Naive thymus-derived CD4-positive, alpha-beta T cell (primary cell): Measurements from ENCODE around the gene FOXC2. TPM values are rescaled to one million over a fixed set of nuclear protein-coding genes. Genes with fewer than 3 reads are reported as not detected.

ENCODE experiments used
- ATAC-seq: fragments of 150-1000 bp; cut with Tn5 transposase; 2 replicates; pipeline ENCODE4 v1.10.0; 2021; ENCODE audit warnings: mild to moderate bottlenecking, moderate library complexity
- CTCF ChIA-PET: fragments of 350-600 bp; sonication (Branson Sonifier 250); formaldehyde crosslinking; loops from one replicate; lab custom pipeline; 2021; ENCODE audit warnings: antibody characterized with exemption; lab: Charles Lee
- POLR2A ChIA-PET: fragments of 350-600 bp; sonication (Branson Sonifier 250); formaldehyde crosslinking; loops from one replicate; lab custom pipeline; 2021; ENCODE audit warnings: antibody characterized with exemption, inconsistent platforms; lab: Charles Lee
- DNase-seq, 9 donors: peaks; one replicate each; pipeline versions ENCODE4 v3.0.0 to v3.0.0-alpha.2; 2020 to 2022; ENCODE audit warnings: mixed read lengths in 1 of 9
- H3K27ac ChIP-seq: one replicate; pipeline ENCODE4 v1.7.0; 2013; ENCODE audit warnings: mild to moderate bottlenecking, low read depth, low read length, moderate library complexity
- H3K27me3 ChIP-seq, 2 donors: one replicate each; pipeline ENCODE4 v1.7.0; 2013; ENCODE audit warnings: low read length in 2 of 2, mild to moderate bottlenecking in 2 of 2, moderate library complexity in 2 of 2; ENCODE audit not compliant: control insufficient read depth in 2 of 2, insufficient read depth in 2 of 2
- H3K36me3 ChIP-seq, 3 experiments: 1 replicate in 2 of 3; 2 replicates in 1 of 3; pipeline ENCODE4 v1.7.0; 2013; ENCODE audit warnings: low read length in 3 of 3, mild to moderate bottlenecking in 3 of 3, moderate library complexity in 1 of 3; ENCODE audit not compliant: insufficient read depth in 3 of 3, control insufficient read depth in 2 of 3
- H3K4me1 ChIP-seq, 2 donors: one replicate each; pipeline ENCODE4 v1.7.0; 2013; ENCODE audit warnings: low read length in 2 of 2, mild to moderate bottlenecking in 2 of 2, moderate library complexity in 1 of 2; ENCODE audit not compliant: control insufficient read depth in 2 of 2, insufficient read depth in 2 of 2
- H3K4me3 ChIP-seq: 2 replicates; pipeline ENCODE4 v1.7.0; 2013; ENCODE audit warnings: mild to moderate bottlenecking, low read length
- H3K9me3 ChIP-seq, 3 experiments: 1 replicate in 2 of 3; 2 replicates in 1 of 3; pipeline ENCODE4 v1.7.0; 2013; ENCODE audit warnings: low read length in 3 of 3; ENCODE audit not compliant: control insufficient read depth in 2 of 3
- H3K27ac Mint-ChIP-seq, 9 donors: one replicate each; pipeline ENCODE4 v1.8.0; 2020 to 2022; ENCODE audit warnings: mixed read lengths in 9 of 9, mild to moderate bottlenecking in 8 of 9, moderate library complexity in 5 of 9, inconsistent platforms in 2 of 9
- H3K27me3 Mint-ChIP-seq, 5 donors: one replicate each; pipeline ENCODE4 v1.8.0; 2021 to 2022; ENCODE audit warnings: mixed read lengths in 5 of 5, mild to moderate bottlenecking in 1 of 5
- H3K36me3 Mint-ChIP-seq, 5 donors: one replicate each; pipeline ENCODE4 v1.8.0; 2020 to 2022; ENCODE audit warnings: mixed read lengths in 5 of 5, mild to moderate bottlenecking in 3 of 5, inconsistent platforms in 1 of 5
- H3K4me1 Mint-ChIP-seq, 7 donors: one replicate each; pipeline ENCODE4 v1.8.0; 2020 to 2022; ENCODE audit warnings: mixed read lengths in 7 of 7, mild to moderate bottlenecking in 3 of 7, inconsistent platforms in 1 of 7
- H3K4me3 Mint-ChIP-seq, 10 donors: one replicate each; pipeline ENCODE4 v1.8.0; 2020 to 2022; ENCODE audit warnings: mild to moderate bottlenecking in 10 of 10, mixed read lengths in 10 of 10, moderate library complexity in 6 of 10, inconsistent platforms in 2 of 10
- H3K9me3 Mint-ChIP-seq, 11 donors: one replicate each; pipeline ENCODE4 v1.8.0; 2020 to 2022; ENCODE audit warnings: mixed read lengths in 11 of 11, mild to moderate bottlenecking in 4 of 11, inconsistent platforms in 1 of 11, moderate library complexity in 1 of 11
- intact Hi-C, 2 donors: fragments of 100-400 bp; cut with micrococcal nuclease; formaldehyde crosslinking; loops; one replicate each; pipeline ENCODE4 v1.15.1; 2023
- polyA plus RNA-seq, 2 donors: library from polyadenylated mRNA; unstranded; fragments of 300-500 nt; fragmentation: Illumina TruSeq; gene quantifications; one replicate each; pipeline ENCODE4 v1.2.3, GENCODE V29; 2021
- total RNA-seq, 6 experiments: library from RNA in 5 of 6; stranded (reverse) in 5 of 6; gene quantifications; 1 replicate in 5 of 6; 2 replicates in 1 of 6; pipeline ENCODE4 v1.2.3 and lab custom pipeline; 2021 to 2026

Gene FOXC2
- total and polyA plus RNA-seq, 7 experiments from 2014 or later = not detected

- H3K9me3 ChIP-seq = no peaks in the 10 kb centered on the region
- DNase-seq (no peak), ATAC-seq (no peak)
- POLR2A ChIA-PET = no interaction called here
- no peak overlapping the region for H3K4me3 ChIP-seq
- peaks cover 0 to 7% of the 10 kb centered on the region in 2 donors for H3K27me3 ChIP-seq
- H3K4me1 ChIP-seq = peaks cover 0 to under 1% of the 10 kb centered on the region in 2 donors
- Mint-ChIP-seq H3K27me3 (peaks cover 55 to 77% (median 64%) of the 10 kb centered on the region in 5 donors), H3K36me3 (no peaks in the 10 kb centered on the region), H3K27ac (peak overlapping the region in 1 of 9 donors; percentile 47), H3K9me3 (no peaks in the 10 kb centered on the region), H3K4me1 (peaks cover 0 to 17% (median 0%) of the 10 kb centered on the region in 7 donors), H3K4me3 (no peak overlapping the region)
- CTCF ChIA-PET = no interaction called here
- intact Hi-C loops = no loop called here
- no peak overlapping the region for H3K27ac ChIP-seq
- no peaks in the 10 kb centered on the region for H3K36me3 ChIP-seq
Measured at GRCh38 chr16:86570558-86571529, 4.2 kb downstream of the FOXC2 start.

- no peak for DNase-seq
- peaks cover 56 to 84% (median 66%) of the 10 kb centered on the region in 5 donors for H3K27me3 Mint-ChIP-seq
- peaks cover 0 to 18% (median 5%) of the 10 kb centered on the region in 7 donors for H3K4me1 Mint-ChIP-seq
- ChIA-PET POLR2A (no interaction called here), CTCF (no interaction called here)
- Histone ChIP-seq H3K27ac (no peak overlapping the region), H3K27me3 (peaks cover 0 to 10% of the 10 kb centered on the region in 2 donors), H3K4me1 (no peaks in the 10 kb centered on the region), H3K9me3 (no peaks in the 10 kb centered on the region), H3K4me3 (no peak overlapping the region), H3K36me3 (no peaks in the 10 kb centered on the region)
- no peak for ATAC-seq
- no peaks in the 10 kb centered on the region for H3K36me3 Mint-ChIP-seq
- intact Hi-C loops = no loop called here
- H3K27ac Mint-ChIP-seq = peak overlapping the region in 1 of 9 donors; percentile 47
- H3K9me3 Mint-ChIP-seq = no peaks in the 10 kb centered on the region
- no peak overlapping the region for H3K4me3 Mint-ChIP-seq
Measured at GRCh38 chr16:86571530-86571915, 4.9 kb downstream of the FOXC2 start.

- no peak overlapping the region for H3K27ac ChIP-seq
- DNase-seq (no peak), ATAC-seq (no peak)
- no peaks in the 10 kb centered on the region for H3K36me3 ChIP-seq
- no peak overlapping the region for H3K4me3 ChIP-seq
- no peaks in the 10 kb centered on the region for H3K4me1 ChIP-seq
- H3K9me3 Mint-ChIP-seq = no peaks in the 10 kb centered on the region
- peaks cover 0 to 21% (median 5%) of the 10 kb centered on the region in 7 donors for H3K4me1 Mint-ChIP-seq
- H3K4me3 Mint-ChIP-seq = no peak overlapping the region
- no peak overlapping the region for H3K27ac Mint-ChIP-seq
- H3K27me3 ChIP-seq = peaks cover 4 to 11% of the 10 kb centered on the region in 2 donors
- CTCF ChIA-PET = no interaction called here
- no peaks in the 10 kb centered on the region for H3K36me3 Mint-ChIP-seq
- POLR2A ChIA-PET = no interaction called here
- intact Hi-C loops = no loop called here
- H3K9me3 ChIP-seq = no peaks in the 10 kb centered on the region
- H3K27me3 Mint-ChIP-seq = peaks cover 60 to 87% (median 69%) of the 10 kb centered on the region in 5 donors
Measured at GRCh38 chr16:86572041-86572521, 5.5 kb downstream of the FOXC2 start.

- ChIA-PET CTCF (no interaction called here), POLR2A (no interaction called here)
- no peaks in the 10 kb centered on the region for H3K4me1 ChIP-seq
- no peak for DNase-seq
- Mint-ChIP-seq H3K4me1 (peaks cover 0 to 18% (median 5%) of the 10 kb centered on the region in 7 donors), H3K27me3 (peaks cover 65 to 88% (median 71%) of the 10 kb centered on the region in 5 donors), H3K4me3 (no peak overlapping the region), H3K9me3 (no peaks in the 10 kb centered on the region), H3K27ac (no peak overlapping the region), H3K36me3 (no peaks in the 10 kb centered on the region)
- intact Hi-C loops = no loop called here
- no peaks in the 10 kb centered on the region for H3K9me3 ChIP-seq
- peaks cover 4 to 15% of the 10 kb centered on the region in 2 donors for H3K27me3 ChIP-seq
- no peaks in the 10 kb centered on the region for H3K36me3 ChIP-seq
- ATAC-seq = no peak
- H3K27ac ChIP-seq = no peak overlapping the region
- no peak overlapping the region for H3K4me3 ChIP-seq
Measured at GRCh38 chr16:86572606-86573005, 6.0 kb downstream of the FOXC2 start.

- DNase-seq = no peak
- ChIA-PET POLR2A (no interaction called here), CTCF (no interaction called here)
- Mint-ChIP-seq H3K4me3 (no peak overlapping the region), H3K9me3 (no peaks in the 10 kb centered on the region), H3K27ac (no peak overlapping the region), H3K27me3 (peaks cover 71 to 94% (median 77%) of the 10 kb centered on the region in 5 donors), H3K4me1 (peaks cover 0 to 22% (median 7%) of the 10 kb centered on the region in 7 donors), H3K36me3 (no peaks in the 10 kb centered on the region)
- Histone ChIP-seq H3K4me3 (no peak overlapping the region), H3K27ac (no peak overlapping the region), H3K27me3 (peaks cover 4 to 15% of the 10 kb centered on the region in 2 donors), H3K4me1 (no peaks in the 10 kb centered on the region), H3K36me3 (no peaks in the 10 kb centered on the region), H3K9me3 (no peaks in the 10 kb centered on the region)
- intact Hi-C loops = no loop called here
- no peak for ATAC-seq
Measured at GRCh38 chr16:86573215-86573614, 6.6 kb downstream of the FOXC2 start.

- Mint-ChIP-seq H3K4me3 (no peak overlapping the region), H3K27me3 (peaks cover 72 to 97% (median 77%) of the 10 kb centered on the region in 5 donors), H3K27ac (no peak overlapping the region), H3K9me3 (no peaks in the 10 kb centered on the region), H3K36me3 (no peaks in the 10 kb centered on the region), H3K4me1 (peaks cover 0 to 22% (median 8%) of the 10 kb centered on the region in 7 donors)
- H3K4me1 ChIP-seq = no peaks in the 10 kb centered on the region
- ATAC-seq = no peak
- H3K4me3 ChIP-seq = no peak overlapping the region
- H3K9me3 ChIP-seq = no peaks in the 10 kb centered on the region
- CTCF ChIA-PET = no interaction called here
- DNase-seq = no peak
- POLR2A ChIA-PET = no interaction called here
- no peak overlapping the region for H3K27ac ChIP-seq
- peaks cover 4 to 15% of the 10 kb centered on the region in 2 donors for H3K27me3 ChIP-seq
- intact Hi-C loops = no loop called here
- H3K36me3 ChIP-seq = no peaks in the 10 kb centered on the region
Measured at GRCh38 chr16:86573646-86574508, 7.2 kb downstream of the FOXC2 start.
